ENCODE results near the gene RFPL3. TPM values are rescaled to one million over a fixed set of nuclear protein-coding genes. Genes with fewer than 3 reads are reported as not detected.
A peak's percentile ranks its signal among the peaks of the same experiment; 100 is the strongest.
"Not testable (repeated sequence)": the region's sequence is repeated elsewhere in the genome, so short reads cannot be mapped to it uniquely, and the experiment has no call there.

The RFPL3 gene
- total and polyA plus RNA-seq, 9 donors = 0.06 TPM; not detected in 8

- intact Hi-C loops (cut with DNase I) = no loop called here
- Histone ChIP-seq H3K4me3 (no peak overlapping the region), H3K4me1 (ENCODE audit: insufficient read depth) (no peaks in the 10 kb centered on the region), H3K36me3 (no peaks in the 10 kb centered on the region), H3K9me3 (no peaks in the 10 kb centered on the region), H3K27me3 (no peaks in the 10 kb centered on the region), H3K27ac (no peak overlapping the region)
- no peak for DNase-seq
- 90 to 91% (median 91%) methylated on average over 23 to 28 of the region's 28 CpGs for WGBS, 3 donors
- TF ChIP-seq EP300 (IDR thresholded peaks at IDR 0.05) (no peak), POLR2A (IDR thresholded peaks at IDR 0.05) (no peak)
- TF ChIP-seq, protein P1, sequence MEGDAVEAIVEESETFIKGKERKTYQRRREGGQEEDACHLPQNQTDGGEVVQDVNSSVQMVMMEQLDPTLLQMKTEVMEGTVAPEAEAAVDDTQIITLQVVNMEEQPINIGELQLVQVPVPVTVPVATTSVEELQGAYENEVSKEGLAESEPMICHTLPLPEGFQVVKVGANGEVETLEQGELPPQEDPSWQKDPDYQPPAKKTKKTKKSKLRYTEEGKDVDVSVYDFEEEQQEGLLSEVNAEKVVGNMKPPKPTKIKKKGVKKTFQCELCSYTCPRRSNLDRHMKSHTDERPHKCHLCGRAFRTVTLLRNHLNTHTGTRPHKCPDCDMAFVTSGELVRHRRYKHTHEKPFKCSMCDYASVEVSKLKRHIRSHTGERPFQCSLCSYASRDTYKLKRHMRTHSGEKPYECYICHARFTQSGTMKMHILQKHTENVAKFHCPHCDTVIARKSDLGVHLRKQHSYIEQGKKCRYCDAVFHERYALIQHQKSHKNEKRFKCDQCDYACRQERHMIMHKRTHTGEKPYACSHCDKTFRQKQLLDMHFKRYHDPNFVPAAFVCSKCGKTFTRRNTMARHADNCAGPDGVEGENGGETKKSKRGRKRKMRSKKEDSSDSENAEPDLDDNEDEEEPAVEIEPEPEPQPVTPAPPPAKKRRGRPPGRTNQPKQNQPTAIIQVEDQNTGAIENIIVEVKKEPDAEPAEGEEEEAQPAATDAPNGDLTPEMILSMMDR (IDR thresholded peaks at IDR 0.05) = no peak
Measured at GRCh38 chr22:32353292-32353691, 4.4 kb upstream of the RFPL3 start.

DNA sequence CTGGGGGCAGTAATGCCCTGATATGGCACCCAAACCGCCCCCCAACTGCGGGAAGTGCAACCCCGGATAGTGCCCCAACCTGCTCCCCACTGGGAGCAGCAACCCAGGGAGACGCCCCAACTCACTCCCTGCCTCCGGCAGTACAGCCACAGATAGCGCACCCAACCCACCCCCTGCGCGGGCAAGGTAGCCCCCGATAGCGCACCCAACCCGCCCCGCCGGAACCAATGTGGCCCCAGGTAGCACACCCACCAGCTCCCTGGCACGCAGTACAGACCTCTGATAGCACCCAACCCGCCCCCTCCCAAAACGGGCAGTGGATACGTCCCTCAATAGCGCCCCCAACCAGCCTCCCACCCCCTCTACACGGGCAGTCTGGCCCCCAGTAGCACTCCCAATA lies 3.8 kb upstream of the RFPL3 start:
- no peak overlapping the region for H3K4me3 ChIP-seq
- DNase-seq = no peak

GRCh38 chr22:32354360-32355351 lies 3.0 kb upstream of the RFPL3 start:
- Histone ChIP-seq H3K4me1 (ENCODE audit: insufficient read depth) (no peaks in the 10 kb centered on the region), H3K27me3 (no peaks in the 10 kb centered on the region), H3K9me3 (no peaks in the 10 kb centered on the region), H3K36me3 (no peaks in the 10 kb centered on the region), H3K4me3 (no peak overlapping the region), H3K27ac (no peak overlapping the region)
- DNase-seq = no peak
- intact Hi-C loops (cut with DNase I) = no loop called here
- WGBS, 3 donors = 85 to 87% (median 85%) methylated on average over 30 of the region's 30 CpGs
- TF ChIP-seq, protein P1 (IDR thresholded peaks at IDR 0.05) = no peak
- no peak for TF ChIP-seq EP300 (IDR thresholded peaks at IDR 0.05)
- no peak for TF ChIP-seq POLR2A (IDR thresholded peaks at IDR 0.05)

More for the DNA sequence above, 3.8 kb upstream of the RFPL3 start:
- no peaks in the 10 kb centered on the region for H3K27me3 ChIP-seq
- TF ChIP-seq EP300 (IDR thresholded peaks at IDR 0.05) (no peak), POLR2A (IDR thresholded peaks at IDR 0.05) (no peak)
- TF ChIP-seq, protein P1 (IDR thresholded peaks at IDR 0.05) = no peak
- H3K27ac ChIP-seq = no peak overlapping the region
- no peaks in the 10 kb centered on the region for H3K4me1 ChIP-seq (ENCODE audit: insufficient read depth)
- intact Hi-C loops (cut with DNase I) = no loop called here
- no peaks in the 10 kb centered on the region for H3K9me3 ChIP-seq
- WGBS, 3 donors = 92 to 95% (median 95%) methylated on average over 19 of the region's 19 CpGs
- no peaks in the 10 kb centered on the region for H3K36me3 ChIP-seq

- no peak overlapping the region for H3K4me3 ChIP-seq
- H3K4me1 ChIP-seq (ENCODE audit: insufficient read depth) = no peaks in the 10 kb centered on the region
- H3K27ac ChIP-seq = no peak overlapping the region
- H3K36me3 ChIP-seq = no peaks in the 10 kb centered on the region
- no peak for DNase-seq
- no peaks in the 10 kb centered on the region for H3K27me3 ChIP-seq
- no peaks in the 10 kb centered on the region for H3K9me3 ChIP-seq
- TF ChIP-seq, protein P1 (IDR thresholded peaks at IDR 0.05) = no peak
- TF ChIP-seq EP300 (IDR thresholded peaks at IDR 0.05) (no peak), POLR2A (IDR thresholded peaks at IDR 0.05) (no peak)
- intact Hi-C loops (cut with DNase I) = no loop called here
- WGBS, 3 donors = 79 to 84% (median 83%) methylated on average over 3 of the region's 3 CpGs
Measured at GRCh38 chr22:32355760-32356159, 1.9 kb upstream of the RFPL3 start.

DNA sequence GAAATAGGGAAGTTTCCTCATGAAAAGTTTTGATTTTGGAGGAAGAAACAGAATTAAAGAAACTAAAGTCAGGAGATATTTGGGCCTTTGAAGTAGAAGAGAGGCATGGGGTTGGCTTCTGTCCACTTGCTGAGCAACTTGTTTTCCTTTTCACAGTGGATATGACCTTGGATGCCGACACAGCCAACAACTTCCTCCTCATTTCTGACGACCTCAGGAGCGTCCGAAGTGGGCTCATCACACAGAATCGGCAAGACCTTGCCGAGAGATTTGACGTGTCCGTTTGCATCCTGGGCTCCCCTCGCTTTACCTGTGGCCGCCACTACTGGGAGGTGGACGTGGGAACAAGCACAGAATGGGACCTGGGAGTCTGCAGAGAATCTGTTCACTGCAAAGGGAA lies 2.4 kb downstream of the RFPL3 start:
- H3K4me1 ChIP-seq (ENCODE audit: insufficient read depth); H3K9me3 ChIP-seq; intact Hi-C loops (cut with DNase I); H3K4me3 ChIP-seq; H3K27ac ChIP-seq; H3K27me3 ChIP-seq; H3K36me3 ChIP-seq: not testable (repeated sequence)
- peak; percentile 52 to 63 (median 60) for DNase-seq
- WGBS, 3 donors = 5 to 39% (median 7%) methylated on average over 11 of the region's 11 CpGs
